ENCODE results near the gene CHST11.

DNA sequence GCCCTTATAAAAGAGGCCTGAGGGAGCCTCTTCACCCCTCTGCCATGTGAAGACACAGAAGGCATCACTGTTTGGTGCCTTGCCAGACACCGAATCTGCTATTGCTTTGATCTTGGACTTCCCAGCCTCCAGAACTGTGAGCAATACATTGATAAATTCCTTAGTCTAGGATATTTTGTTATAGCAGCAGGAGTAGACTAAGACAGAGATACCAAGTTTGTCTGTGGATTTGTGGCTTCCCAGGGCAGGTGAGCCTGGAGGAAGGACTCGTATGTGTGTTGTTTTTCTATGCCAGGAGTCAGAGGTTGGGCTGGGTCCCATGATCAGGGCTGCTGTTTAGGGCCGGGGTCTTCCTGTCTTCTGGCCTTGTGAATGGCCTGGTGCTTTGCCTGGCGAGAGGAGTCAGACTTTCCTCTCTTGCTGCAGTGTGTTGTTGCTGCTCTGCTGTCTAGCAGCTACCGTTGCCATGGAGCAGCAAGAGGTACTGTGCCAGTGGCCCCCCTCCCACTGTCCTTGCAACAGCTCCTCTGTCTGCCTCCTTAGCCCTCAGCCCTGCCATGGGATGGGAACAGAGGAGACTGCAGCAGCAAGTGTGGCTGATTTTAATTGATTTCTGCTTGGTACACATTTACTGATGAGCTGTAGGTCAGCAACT is 111.2 kb downstream of the CHST11 start:
- TF ChIP-seq CTCF (conservative IDR thresholded peaks at IDR 0.05; ENCODE audit: low read depth, low read length) (no peak), EZH2 (IDR thresholded peaks at IDR 0.05; ENCODE audit: borderline replicate concordance, low read depth, low read length, poor library complexity, severe bottlenecking) (no peak)

All from A673 (cell line).